CD14-positive monocyte (primary cell): ENCODE results near the gene BCAP31. TPM values are rescaled to one million over a fixed set of nuclear protein-coding genes. Genes with fewer than 3 reads are reported as not detected.

Experiments
- DNase-seq, 3 donors: peaks; one replicate each; pipeline ENCODE4 v3.0.0-alpha.2; 2011 to 2022
- H2AFZ ChIP-seq: 2 replicates; pipeline ENCODE4 v1.6.0; 2012; ENCODE audit warnings: mild to moderate bottlenecking, low read depth, low read length, inconsistent platforms; ENCODE audit not compliant: insufficient read depth, poor library complexity, severe bottlenecking
- H3K27ac ChIP-seq, 2 donors: 1 replicate in 1 of 2; 2 replicates in 1 of 2; pipeline ENCODE4 v1.5.1; 2012 to 2013; ENCODE audit warnings: low read length in 2 of 2, control low read depth in 1 of 2, inconsistent platforms in 1 of 2, low read depth in 1 of 2, mild to moderate bottlenecking in 1 of 2
- H3K27me3 ChIP-seq, 2 donors: one replicate each; pipeline versions ENCODE4 v1.6.0 to v1.6.1; 2011 to 2013; ENCODE audit warnings: low read length in 2 of 2; ENCODE audit not compliant: control insufficient read depth in 2 of 2, insufficient read depth in 2 of 2
- H3K36me3 ChIP-seq, 2 donors: replicated peaks in 1 of 2; 1 replicate in 1 of 2; 2 replicates in 1 of 2; pipeline versions ENCODE4 v1.5.1 to v1.6.1; 2012 to 2013; ENCODE audit warnings: low read length in 2 of 2, control low read depth in 1 of 2, inconsistent platforms in 1 of 2, mild to moderate bottlenecking in 1 of 2; ENCODE audit not compliant: insufficient read depth in 2 of 2, control insufficient read depth in 1 of 2
- H3K4me1 ChIP-seq, 2 donors: 1 replicate in 1 of 2; 2 replicates in 1 of 2; pipeline versions ENCODE4 v1.5.1 to v1.6.1; 2012 to 2013; ENCODE audit warnings: low read length in 2 of 2, control low read depth in 1 of 2, inconsistent platforms in 1 of 2, mild to moderate bottlenecking in 1 of 2, moderate library complexity in 1 of 2; ENCODE audit not compliant: insufficient read depth in 2 of 2, control insufficient read depth in 1 of 2
- H3K4me2 ChIP-seq: replicated peaks from 2 replicates; pipeline ENCODE3; 2012; ENCODE audit warnings: low read length, moderate library complexity, mild to moderate bottlenecking; ENCODE audit not compliant: poor library complexity, severe bottlenecking; ENCODE audit errors: extremely low read depth
- H3K4me3 ChIP-seq, 3 experiments: fragments of 200-600 bp in 1 of 3; sonication (generic) in 1 of 3; replicated peaks in 1 of 3; 1 replicate in 2 of 3; 2 replicates in 1 of 3; pipeline ENCODE4 v1.5.1; 2011 to 2013; ENCODE audit warnings: low read length in 3 of 3, mild to moderate bottlenecking in 3 of 3, control low read depth in 2 of 3, low read depth in 2 of 3, inconsistent platforms in 1 of 3, moderate library complexity in 1 of 3
- H3K79me2 ChIP-seq: 2 replicates; pipeline ENCODE4 v1.6.0; 2012; ENCODE audit warnings: mild to moderate bottlenecking, control low read depth, inconsistent platforms, low read length, moderate library complexity; ENCODE audit not compliant: insufficient read depth
- H3K9ac ChIP-seq: 2 replicates; pipeline ENCODE4 v1.6.0; 2017; ENCODE audit warnings: low read length, mild to moderate bottlenecking; ENCODE audit not compliant: insufficient read depth, poor library complexity, severe bottlenecking
- H3K9me3 ChIP-seq, 2 donors: replicated peaks in 1 of 2; 1 replicate in 1 of 2; 2 replicates in 1 of 2; pipeline versions ENCODE4 v1.5.1 to v1.6.1; 2012 to 2013; ENCODE audit warnings: low read length in 2 of 2, control low read depth in 1 of 2; ENCODE audit not compliant: control insufficient read depth in 1 of 2, insufficient read depth in 1 of 2
- H4K20me1 ChIP-seq: 2 replicates; pipeline ENCODE4 v1.6.0; 2012; ENCODE audit warnings: mild to moderate bottlenecking, low read length, control low read depth, moderate library complexity; ENCODE audit not compliant: insufficient read depth
- H3K27ac Mint-ChIP-seq, 7 donors: one replicate each; pipeline ENCODE4 v1.8.0; 2020; ENCODE audit warnings: mild to moderate bottlenecking in 7 of 7, mixed read lengths in 7 of 7, moderate library complexity in 6 of 7, inconsistent platforms in 2 of 7
- H3K27me3 Mint-ChIP-seq, 3 donors: one replicate each; pipeline ENCODE4 v1.8.0; 2021 to 2022; ENCODE audit warnings: low read depth in 3 of 3, mild to moderate bottlenecking in 3 of 3, mixed read lengths in 3 of 3, moderate library complexity in 3 of 3, inconsistent platforms in 1 of 3
- H3K36me3 Mint-ChIP-seq, 2 donors: one replicate each; pipeline ENCODE4 v1.8.0; 2020; ENCODE audit warnings: mixed read lengths in 2 of 2, inconsistent platforms in 1 of 2, mild to moderate bottlenecking in 1 of 2
- H3K4me1 Mint-ChIP-seq: one replicate; pipeline ENCODE4 v1.8.0; 2020; ENCODE audit warnings: mild to moderate bottlenecking, mixed read lengths
- H3K4me3 Mint-ChIP-seq, 2 donors: one replicate each; pipeline ENCODE4 v1.8.0; 2020; ENCODE audit warnings: mild to moderate bottlenecking in 2 of 2, mixed read lengths in 2 of 2, moderate library complexity in 1 of 2
- H3K9me3 Mint-ChIP-seq, 7 donors: one replicate each; pipeline ENCODE4 v1.8.0; 2020 to 2022; ENCODE audit warnings: mixed read lengths in 7 of 7, mild to moderate bottlenecking in 6 of 7, moderate library complexity in 6 of 7, inconsistent platforms in 2 of 7
- WGBS: methylation state at CpG from one replicate; pipeline ENCODE4 v1.1.5; 2013; ENCODE audit warnings: missing lambda C conversion rate; ENCODE audit not compliant: insufficient coverage; 5-methylcytosine and 5-hydroxymethylcytosine counted together
- intact Hi-C, 2 donors: fragments of 100-400 bp; cut with micrococcal nuclease; formaldehyde crosslinking; loops; one replicate each; pipeline versions ENCODE4 v1.15.0 to v1.15.1; 2023
- polyA plus RNA-seq, 3 donors: library from polyadenylated mRNA; depleted of rRNA in 1 of 3; unstranded in 2 of 3; stranded (reverse) in 1 of 3; fragments of 300-500 nt in 2 of 3; fragments of >200 nt in 1 of 3; fragmentation: Illumina TruSeq in 2 of 3; gene quantifications; 1 replicate in 2 of 3; 2 replicates in 1 of 3; pipeline ENCODE4 v1.2.3, GENCODE V29; 2012 to 2021
- TF ChIP-seq, protein P1 (sequence below): fragments of 200-600 bp; IDR thresholded peaks from one replicate; pipeline ENCODE4 v1.8.0; 2022; ENCODE audit warnings: antibody characterized with exemption, mild to moderate bottlenecking

Gene BCAP31
- polyA plus RNA-seq, 3 donors = 139 to 294 (median 288) TPM

DNA sequence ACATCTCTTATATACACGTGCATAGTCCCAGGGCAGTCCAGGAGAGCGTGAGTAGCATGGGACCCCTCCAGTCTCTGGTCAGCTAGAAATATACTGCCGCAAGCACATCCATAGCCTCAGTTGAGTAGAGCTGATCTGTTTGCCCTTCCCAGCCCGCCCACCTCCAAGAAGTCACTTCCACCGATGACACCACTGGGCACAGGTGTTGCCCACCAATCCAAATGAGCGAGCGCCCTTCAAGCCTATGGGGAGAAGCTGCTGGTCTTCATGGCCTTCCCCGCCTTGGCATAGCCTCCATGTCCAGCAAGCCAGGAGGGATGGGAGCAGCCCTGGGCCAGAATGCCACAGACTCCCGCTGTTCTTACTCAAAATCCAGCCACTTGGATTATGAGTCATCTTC is 67.0 kb downstream of the BCAP31 start:
- Histone ChIP-seq H3K4me3 (no peak overlapping the region), H2AFZ (no peak overlapping the region), H4K20me1 (no peaks in the 10 kb centered on the region), H3K27ac (no peak overlapping the region), H3K27me3 (peaks cover 12 to 13% of the 10 kb centered on the region in 2 donors), H3K4me2 (no peak overlapping the region), H3K9ac (no peak overlapping the region), H3K36me3 (no peaks in the 10 kb centered on the region), H3K9me3 (peaks cover 0 to 8% of the 10 kb centered on the region in 2 donors), H3K79me2 (no peaks in the 10 kb centered on the region), H3K4me1 (no peaks in the 10 kb centered on the region)
- Mint-ChIP-seq H3K4me1 (peaks cover 3% of the 10 kb centered on the region), H3K36me3 (no peaks in the 10 kb centered on the region), H3K27me3 (peaks cover 15 to 35% (median 35%) of the 10 kb centered on the region in 3 donors), H3K4me3 (no peak overlapping the region), H3K9me3 (peaks cover 0 to 25% (median 13%) of the 10 kb centered on the region in 7 donors), H3K27ac (no peak overlapping the region)
- 90% methylated on average over 5 of the region's 9 CpGs for WGBS
- intact Hi-C loops = no loop called here
- DNase-seq = no peak
- TF ChIP-seq, protein P1, sequence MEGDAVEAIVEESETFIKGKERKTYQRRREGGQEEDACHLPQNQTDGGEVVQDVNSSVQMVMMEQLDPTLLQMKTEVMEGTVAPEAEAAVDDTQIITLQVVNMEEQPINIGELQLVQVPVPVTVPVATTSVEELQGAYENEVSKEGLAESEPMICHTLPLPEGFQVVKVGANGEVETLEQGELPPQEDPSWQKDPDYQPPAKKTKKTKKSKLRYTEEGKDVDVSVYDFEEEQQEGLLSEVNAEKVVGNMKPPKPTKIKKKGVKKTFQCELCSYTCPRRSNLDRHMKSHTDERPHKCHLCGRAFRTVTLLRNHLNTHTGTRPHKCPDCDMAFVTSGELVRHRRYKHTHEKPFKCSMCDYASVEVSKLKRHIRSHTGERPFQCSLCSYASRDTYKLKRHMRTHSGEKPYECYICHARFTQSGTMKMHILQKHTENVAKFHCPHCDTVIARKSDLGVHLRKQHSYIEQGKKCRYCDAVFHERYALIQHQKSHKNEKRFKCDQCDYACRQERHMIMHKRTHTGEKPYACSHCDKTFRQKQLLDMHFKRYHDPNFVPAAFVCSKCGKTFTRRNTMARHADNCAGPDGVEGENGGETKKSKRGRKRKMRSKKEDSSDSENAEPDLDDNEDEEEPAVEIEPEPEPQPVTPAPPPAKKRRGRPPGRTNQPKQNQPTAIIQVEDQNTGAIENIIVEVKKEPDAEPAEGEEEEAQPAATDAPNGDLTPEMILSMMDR = no peak

- Histone ChIP-seq H3K79me2 (no peaks in the 10 kb centered on the region), H3K9me3 (peaks cover 0 to 10% of the 10 kb centered on the region in 2 donors), H4K20me1 (no peaks in the 10 kb centered on the region), H3K4me3 (no peak overlapping the region), H3K4me2 (no peak overlapping the region), H2AFZ (no peak overlapping the region), H3K27me3 (peaks cover under 1 to 9% of the 10 kb centered on the region in 2 donors), H3K36me3 (no peaks in the 10 kb centered on the region), H3K4me1 (no peaks in the 10 kb centered on the region), H3K27ac (no peak overlapping the region), H3K9ac (no peak overlapping the region)
- Mint-ChIP-seq H3K36me3 (no peaks in the 10 kb centered on the region), H3K4me3 (no peak overlapping the region), H3K9me3 (peaks cover 0 to 24% (median 10%) of the 10 kb centered on the region in 7 donors), H3K4me1 (no peaks in the 10 kb centered on the region), H3K27ac (no peak overlapping the region), H3K27me3 (peaks cover 9 to 18% (median 17%) of the 10 kb centered on the region in 3 donors)
- no CpG with 5 or more reads among the region's 2 CpGs for WGBS
- intact Hi-C loops = no loop called here
- TF ChIP-seq, protein P1 = no peak
- DNase-seq = no peak
Observed at GRCh38 chrX:153653556-153653955, 70.6 kb downstream of the BCAP31 start.
